Right lobe of liver (tissue), 6 donors: Measurements from ENCODE around the gene CAMTA1. TPM values are rescaled to one million over a fixed set of nuclear protein-coding genes. Genes with fewer than 3 reads are reported as not detected.

ENCODE experiments used
- ATAC-seq, 4 donors: fragments of 200-7000 bp; cut with Tn5 transposase; one replicate each; pipeline ENCODE4 v1.9.1; 2020; ENCODE audit warnings: mild to moderate bottlenecking in 4 of 4, moderate library complexity in 4 of 4
- DNase-seq, 3 donors: peaks; one replicate each; pipeline ENCODE4 v3.0.0-alpha.2; 2020
- H3K27ac ChIP-seq, 3 donors: fragments of 200-600 bp; one replicate each; pipeline ENCODE4 v1.8.0; 2022
- H3K27me3 ChIP-seq, 2 donors: fragments of 200-600 bp; one replicate each; pipeline ENCODE4 v1.8.0; 2022
- H3K36me3 ChIP-seq, 4 donors: fragments of 200-600 bp; sonication (generic) in 1 of 4; one replicate each; pipeline versions ENCODE4 v1.5.1 to v1.8.0; 2017 to 2022; ENCODE audit warnings: control low read depth in 1 of 4
- H3K4me1 ChIP-seq, 4 donors: fragments of 200-600 bp; sonication (generic) in 1 of 4; one replicate each; pipeline versions ENCODE4 v1.5.1 to v1.8.0; 2017 to 2022; ENCODE audit warnings: control low read depth in 1 of 4
- H3K4me3 ChIP-seq, 3 donors: fragments of 200-600 bp; one replicate each; pipeline ENCODE4 v1.8.0; 2022
- H3K9me3 ChIP-seq, 4 donors: fragments of 200-600 bp; sonication (generic) in 1 of 4; one replicate each; pipeline versions ENCODE4 v1.5.1 to v1.8.0; 2017 to 2022; ENCODE audit warnings: control low read depth in 1 of 4
- POLR2A ChIP-seq: fragments of 450-650 bp; IDR thresholded peaks from one replicate; pipeline ENCODE4 v1.6.1; 2017; ENCODE audit warnings: antibody characterized with exemption, mild to moderate bottlenecking
- WGBS: methylation state at CpG from one replicate; pipeline ENCODE4 v1.1.6; 2018; ENCODE audit warnings: low coverage, low lambda C conversion rate; ENCODE audit not compliant: insufficient coverage; ENCODE audit errors: missing lambda C conversion rate; 5-methylcytosine and 5-hydroxymethylcytosine counted together
- intact Hi-C, 2 donors: fragments of 100-400 bp; cut with DNase I; formaldehyde crosslinking; loops; one replicate each; pipeline versions ENCODE4 v1.11.2 to v1.14.1; 2022
- total RNA-seq, 6 experiments: library from RNA; depleted of rRNA in 2 of 6; stranded (reverse); fragments of >200 nt in 2 of 6; fragmentation: NEBNext Ultra II Directional in 3 of 6; extraction: Animal tissue kit (Norgen Biotek cat#: 25700) in 3 of 6; gene quantifications; one replicate each; pipeline versions ENCODE4 v1.1.0 to v1.2.4, GENCODE V29; 2016 to 2023
- TF ChIP-seq, protein P1 (sequence below), 4 donors: fragments of 200-600 bp in 3 of 4; fragments of 450-650 bp in 1 of 4; IDR thresholded peaks; one replicate each; pipeline versions ENCODE4 v1.5.1 to v1.8.0; 2016 to 2022; ENCODE audit warnings: antibody characterized with exemption in 4 of 4, mild to moderate bottlenecking in 2 of 4
- donor health status: DM: no; HTN: yes; CAD: no.
- donor health status: DM: no; HTN: no; CAD: no.
- donor health status: DM: no; HTN: no; CAD: no.
- donor health status: DM: no; HTN: yes; CAD: no.
- donor health status: DM: no; HTN: yes; CAD: no.

CAMTA1 gene
- total RNA-seq, 6 experiments from 2014 or later, result 32.3 to 49.4 (median 37.2) TPM

DNA sequence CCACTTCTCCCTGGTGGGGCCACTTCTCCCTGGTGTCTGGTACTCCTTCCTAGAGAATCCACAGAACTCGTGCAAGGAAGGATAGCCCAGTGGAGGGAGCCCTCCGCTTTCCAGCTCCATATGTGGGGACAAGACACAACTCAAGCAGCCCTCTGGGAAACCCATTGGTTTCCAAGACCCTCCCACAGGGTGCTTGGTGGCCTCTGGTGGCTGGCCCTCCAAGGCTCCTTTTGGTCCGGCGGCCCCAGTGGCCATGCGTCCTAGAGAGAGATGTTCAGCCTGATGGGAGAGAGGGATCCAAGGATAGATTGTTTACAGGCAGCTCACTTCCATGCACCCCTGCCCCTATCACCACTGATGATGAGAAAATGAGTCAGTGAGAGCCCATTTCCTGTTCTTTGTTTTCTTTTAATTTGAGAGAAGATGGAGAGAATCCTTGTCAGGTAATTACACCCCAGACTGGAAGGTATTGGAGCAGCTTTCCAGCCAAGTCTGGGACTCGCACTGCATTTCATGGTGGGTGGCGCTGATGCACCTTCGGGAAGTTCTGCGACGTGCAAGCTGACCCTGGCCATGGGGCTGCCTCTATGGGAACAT lies 499.7 kb downstream of the CAMTA1 start:
- Histone ChIP-seq H3K4me3 (no peak overlapping the region), H3K27ac (no peak overlapping the region), H3K4me1 (no peaks in the 10 kb centered on the region), H3K36me3 (no peaks in the 10 kb centered on the region), H3K27me3 (no peaks in the 10 kb centered on the region), H3K9me3 (no peaks in the 10 kb centered on the region)
- TF ChIP-seq POLR2A, result no peak
- TF ChIP-seq, protein P1, sequence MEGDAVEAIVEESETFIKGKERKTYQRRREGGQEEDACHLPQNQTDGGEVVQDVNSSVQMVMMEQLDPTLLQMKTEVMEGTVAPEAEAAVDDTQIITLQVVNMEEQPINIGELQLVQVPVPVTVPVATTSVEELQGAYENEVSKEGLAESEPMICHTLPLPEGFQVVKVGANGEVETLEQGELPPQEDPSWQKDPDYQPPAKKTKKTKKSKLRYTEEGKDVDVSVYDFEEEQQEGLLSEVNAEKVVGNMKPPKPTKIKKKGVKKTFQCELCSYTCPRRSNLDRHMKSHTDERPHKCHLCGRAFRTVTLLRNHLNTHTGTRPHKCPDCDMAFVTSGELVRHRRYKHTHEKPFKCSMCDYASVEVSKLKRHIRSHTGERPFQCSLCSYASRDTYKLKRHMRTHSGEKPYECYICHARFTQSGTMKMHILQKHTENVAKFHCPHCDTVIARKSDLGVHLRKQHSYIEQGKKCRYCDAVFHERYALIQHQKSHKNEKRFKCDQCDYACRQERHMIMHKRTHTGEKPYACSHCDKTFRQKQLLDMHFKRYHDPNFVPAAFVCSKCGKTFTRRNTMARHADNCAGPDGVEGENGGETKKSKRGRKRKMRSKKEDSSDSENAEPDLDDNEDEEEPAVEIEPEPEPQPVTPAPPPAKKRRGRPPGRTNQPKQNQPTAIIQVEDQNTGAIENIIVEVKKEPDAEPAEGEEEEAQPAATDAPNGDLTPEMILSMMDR (IDR thresholded peaks at IDR 0.05), result no peak
- WGBS, result 100% methylated on average over 1 of the region's 10 CpGs
- ATAC-seq (no peak), DNase-seq (no peak)
- intact Hi-C loops, result no loop called here

DNA sequence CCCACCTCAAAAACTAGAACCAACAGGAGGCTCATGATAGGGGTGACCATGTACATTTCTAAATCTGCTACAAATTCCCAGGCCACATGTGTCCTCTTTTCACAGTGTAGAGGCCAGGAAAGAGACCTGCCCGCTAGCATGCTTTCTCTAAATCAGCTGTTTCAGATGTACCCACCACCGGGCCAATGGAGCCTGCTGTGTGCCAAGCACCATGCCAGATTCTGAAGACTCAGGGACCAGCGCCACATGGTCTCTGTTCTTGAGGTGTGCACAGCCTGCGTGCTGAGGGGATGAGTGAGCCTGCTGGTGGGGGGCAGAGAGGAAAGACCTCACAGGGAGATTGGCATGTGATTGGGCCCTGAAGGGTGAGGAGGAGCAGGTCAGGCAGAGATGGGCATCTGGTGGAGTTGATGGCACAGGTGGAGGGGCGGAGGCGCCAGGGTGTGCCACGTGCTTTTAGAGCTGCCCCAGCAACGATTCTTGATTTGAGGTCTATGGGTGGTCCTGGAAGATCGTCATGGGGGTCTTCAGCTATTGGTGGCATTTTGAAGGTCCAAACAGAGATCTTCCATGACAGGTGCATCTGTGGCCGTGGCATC lies 500.7 kb downstream of the CAMTA1 start:
- no peaks in the 10 kb centered on the region for H3K27me3 ChIP-seq
- H3K4me1 ChIP-seq, result no peaks in the 10 kb centered on the region
- DNase-seq, result no peak
- no peak for TF ChIP-seq POLR2A
- TF ChIP-seq, protein P1 (IDR thresholded peaks at IDR 0.05), result no peak
- intact Hi-C loops, result no loop called here
- no peak for ATAC-seq
- 54% methylated on average over 5 of the region's 10 CpGs for WGBS
- no peaks in the 10 kb centered on the region for H3K9me3 ChIP-seq
- H3K27ac ChIP-seq, result no peak overlapping the region
- no peak overlapping the region for H3K4me3 ChIP-seq
- no peaks in the 10 kb centered on the region for H3K36me3 ChIP-seq

DNA sequence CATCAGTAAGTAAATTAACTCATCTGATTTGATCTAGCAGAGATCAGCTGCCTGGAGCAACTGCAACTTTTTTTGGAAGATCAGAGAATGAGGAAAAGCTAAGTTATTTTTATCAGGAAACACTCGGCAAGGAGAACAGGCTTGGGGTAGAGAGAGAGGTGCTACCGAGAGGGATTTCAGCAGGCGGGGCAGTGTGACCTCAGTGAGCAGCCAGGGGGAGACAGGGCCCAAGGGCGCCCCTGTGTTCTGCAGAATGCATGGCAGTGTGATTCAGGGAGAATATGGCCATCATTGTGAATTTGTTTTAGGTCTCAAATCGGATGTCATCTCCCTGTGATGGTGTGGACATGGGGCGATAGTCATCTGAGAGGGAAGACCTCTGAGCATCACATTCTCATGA lies 501.8 kb downstream of the CAMTA1 start:
- Histone ChIP-seq H3K9me3 (no peaks in the 10 kb centered on the region), H3K27ac (no peak overlapping the region), H3K36me3 (no peaks in the 10 kb centered on the region), H3K4me3 (no peak overlapping the region), H3K27me3 (no peaks in the 10 kb centered on the region), H3K4me1 (no peaks in the 10 kb centered on the region)
- DNase-seq, result no peak
- intact Hi-C loops, result no loop called here
- WGBS, result 62% methylated on average over 5 of the region's 6 CpGs
- TF ChIP-seq POLR2A, result no peak
- TF ChIP-seq, protein P1 (IDR thresholded peaks at IDR 0.05), result no peak
- ATAC-seq, result no peak

DNA sequence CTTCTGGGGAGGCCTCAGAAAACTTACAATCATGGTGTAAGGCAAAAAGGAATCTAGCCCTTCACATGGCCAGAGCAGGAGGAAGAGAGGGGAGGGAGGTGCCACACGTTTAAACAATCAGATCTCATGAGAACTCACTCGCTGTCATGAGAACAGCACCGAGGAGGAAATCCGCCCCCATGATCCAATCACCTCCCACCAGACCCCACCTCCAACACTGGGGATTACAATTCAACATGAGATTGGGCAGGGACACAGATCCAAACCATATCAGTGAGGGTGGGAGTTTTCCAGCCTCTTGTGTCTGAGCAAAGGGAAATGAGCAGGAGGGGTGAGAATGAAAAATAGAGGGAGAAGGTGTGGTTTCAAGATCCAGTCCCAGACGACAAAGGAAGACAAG lies 503.7 kb downstream of the CAMTA1 start:
- Histone ChIP-seq H3K4me1 (no peaks in the 10 kb centered on the region), H3K27ac (no peak overlapping the region), H3K27me3 (no peaks in the 10 kb centered on the region), H3K9me3 (no peaks in the 10 kb centered on the region), H3K36me3 (no peaks in the 10 kb centered on the region), H3K4me3 (no peak overlapping the region)
- no peak for TF ChIP-seq POLR2A
- TF ChIP-seq, protein P1 (IDR thresholded peaks at IDR 0.05), result no peak
- intact Hi-C loops, result no loop called here
- ATAC-seq (no peak), DNase-seq (no peak)
- WGBS, result 38% methylated on average over 5 of the region's 5 CpGs
